Pancreas (tissue), 10 donors: ENCODE data around the gene ATP5F1E. TPM values are rescaled to one million over a fixed set of nuclear protein-coding genes. Genes with fewer than 3 reads are reported as not detected.

ENCODE experiments used
- ATAC-seq, 4 donors: fragments of 200-7000 bp; cut with Tn5 transposase; one replicate each; pipeline versions ENCODE4 v1.8.0 to v1.9.1; 2020; ENCODE audit warnings: mild to moderate bottlenecking in 4 of 4, moderate library complexity in 4 of 4
- DNase-seq, 6 donors: peaks; one replicate each; pipeline ENCODE4 v3.0.0-alpha.2; 2020
- FAIRE-seq: peaks from 2 replicates; lab custom pipeline; 2012; peaks lifted over from hg19 to GRCh38; lab: Jason Lieb, UNC
- H3K27ac ChIP-seq, 4 donors: fragments of 200-600 bp; sonication (generic); 1 replicate in 3 of 4; 2 replicates in 1 of 4; pipeline versions ENCODE4 v1.5.0 to v1.8.0; 2020
- H3K27me3 ChIP-seq, 4 donors: fragments of 200-600 bp; one replicate each; pipeline ENCODE4 v1.8.0; 2021
- H3K36me3 ChIP-seq, 3 donors: fragments of 200-600 bp; sonication (generic) in 1 of 3; one replicate each; pipeline versions ENCODE4 v1.5.0 to v1.8.0; 2020 to 2021
- H3K4me1 ChIP-seq, 3 donors: fragments of 200-600 bp; one replicate each; pipeline ENCODE4 v1.8.0; 2021
- H3K4me3 ChIP-seq, 4 donors: fragments of 200-600 bp; sonication (generic) in 2 of 4; one replicate each; pipeline versions ENCODE4 v1.5.0 to v1.8.0; 2020 to 2021
- H3K9me3 ChIP-seq, 4 donors: fragments of 200-600 bp; one replicate each; pipeline ENCODE4 v1.8.0; 2021
- WGBS, 2 donors: extraction: QIAGEN DNeasy Blood & Tissue Kit; methylation state at CpG; one replicate each; pipeline ENCODE4 v1.1.7; 2013; 5-methylcytosine and 5-hydroxymethylcytosine counted together
- intact Hi-C, 3 donors: fragments of 100-400 bp; cut with DNase I; formaldehyde crosslinking; loops; one replicate each; pipeline versions ENCODE4 v1.11.1 to v1.14.2; 2022
- polyA plus RNA-seq, 2 donors: library from polyadenylated mRNA; stranded (reverse); fragments of 200-250 nt; gene quantifications; one replicate each; pipeline ENCODE4 v1.2.3, GENCODE V29; 2013
- total RNA-seq, 6 donors: library from RNA; stranded (reverse); fragmentation: NEBNext Ultra II Directional in 4 of 6; extraction: Animal tissue kit (Norgen Biotek cat#: 25700) in 4 of 6; gene quantifications; one replicate each; pipeline versions ENCODE4 v1.2.1 to v1.2.4, GENCODE V29; 2021 to 2023
- TF ChIP-seq, protein P1 (sequence below), 4 donors: fragments of 200-600 bp; sonication (generic) in 3 of 4; IDR thresholded peaks; one replicate each; pipeline versions ENCODE4 v1.5.0 to v1.8.0; 2021; ENCODE audit warnings: antibody characterized with exemption in 4 of 4
- donor health status: healthy with polysubstance abuse.
- donor health status: DM: no; HTN: no; CAD: no; lungs with moderate emphysema.
- donor health status: DM: no; HTN: no; CAD: no.
- donor health status: control.
- donor health status: control.
- donor health status: Bipolar disorder and iron deficiency.
- donor health status: DM: yes; HTN: yes; CAD: no.
- donor health status: DM: no; HTN: no; CAD: no.
- donor health status: DM: no; HTN: no; CAD: no.
- donor health status: DM: yes; HTN: yes; CAD: no.

Gene ATP5F1E
- total and polyA plus RNA-seq, 8 donors: 11.2 to 38.0 (median 23.8) TPM

DNA sequence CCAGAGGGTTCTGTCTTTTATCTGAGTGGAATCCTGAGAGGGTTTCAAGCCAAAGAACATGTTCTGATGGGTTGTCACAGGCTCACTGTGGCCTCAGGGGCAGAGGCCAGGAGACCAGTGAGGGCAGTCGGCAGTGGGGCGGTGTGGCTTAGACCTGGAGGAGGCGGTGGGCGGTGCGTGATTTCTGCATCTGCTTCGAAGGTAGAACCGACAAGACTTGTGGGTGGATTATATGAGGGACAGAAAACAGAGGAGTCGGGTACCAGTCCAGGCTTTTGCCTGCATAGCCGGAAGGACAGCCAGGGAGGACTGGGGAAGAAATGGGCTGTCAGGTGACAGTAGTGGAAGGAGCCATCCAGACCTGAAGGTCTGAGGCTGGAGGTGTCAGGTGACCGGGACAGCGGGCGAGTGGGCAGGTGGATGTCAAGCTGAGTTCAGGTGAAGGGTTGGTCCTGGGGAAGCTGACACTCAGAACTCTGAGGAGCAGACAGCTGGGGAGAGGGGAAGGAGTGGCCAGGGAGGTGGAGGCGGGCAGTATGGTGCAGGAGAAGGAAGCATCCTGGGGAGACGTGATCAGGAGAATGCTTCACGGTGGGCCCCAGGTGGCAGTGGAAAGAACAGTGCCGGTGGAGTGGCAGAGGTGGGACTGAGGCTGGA is 28.2 kb downstream of the ATP5F1E start:
- Histone ChIP-seq H3K4me3 (peak overlapping the region in 1 of 4 donors; percentile 7), H3K36me3 (peaks cover 0 to 5% (median 0%) of the 10 kb centered on the region in 3 donors), H3K27ac (peak overlapping the region in 1 of 4 donors; percentile 84), H3K27me3 (no peaks in the 10 kb centered on the region), H3K4me1 (peaks cover 5 to 12% (median 11%) of the 10 kb centered on the region in 3 donors), H3K9me3 (no peaks in the 10 kb centered on the region)
- intact Hi-C loops: no loop called here
- DNase-seq: peak in 1 of 6 donors; percentile 53
- 82 to 83% methylated on average over 16 of the region's 16 CpGs for WGBS, 2 donors
- TF ChIP-seq, protein P1, sequence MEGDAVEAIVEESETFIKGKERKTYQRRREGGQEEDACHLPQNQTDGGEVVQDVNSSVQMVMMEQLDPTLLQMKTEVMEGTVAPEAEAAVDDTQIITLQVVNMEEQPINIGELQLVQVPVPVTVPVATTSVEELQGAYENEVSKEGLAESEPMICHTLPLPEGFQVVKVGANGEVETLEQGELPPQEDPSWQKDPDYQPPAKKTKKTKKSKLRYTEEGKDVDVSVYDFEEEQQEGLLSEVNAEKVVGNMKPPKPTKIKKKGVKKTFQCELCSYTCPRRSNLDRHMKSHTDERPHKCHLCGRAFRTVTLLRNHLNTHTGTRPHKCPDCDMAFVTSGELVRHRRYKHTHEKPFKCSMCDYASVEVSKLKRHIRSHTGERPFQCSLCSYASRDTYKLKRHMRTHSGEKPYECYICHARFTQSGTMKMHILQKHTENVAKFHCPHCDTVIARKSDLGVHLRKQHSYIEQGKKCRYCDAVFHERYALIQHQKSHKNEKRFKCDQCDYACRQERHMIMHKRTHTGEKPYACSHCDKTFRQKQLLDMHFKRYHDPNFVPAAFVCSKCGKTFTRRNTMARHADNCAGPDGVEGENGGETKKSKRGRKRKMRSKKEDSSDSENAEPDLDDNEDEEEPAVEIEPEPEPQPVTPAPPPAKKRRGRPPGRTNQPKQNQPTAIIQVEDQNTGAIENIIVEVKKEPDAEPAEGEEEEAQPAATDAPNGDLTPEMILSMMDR (IDR thresholded peaks at IDR 0.05): no peak
- ATAC-seq: no peak
- FAIRE-seq: no peak

DNA sequence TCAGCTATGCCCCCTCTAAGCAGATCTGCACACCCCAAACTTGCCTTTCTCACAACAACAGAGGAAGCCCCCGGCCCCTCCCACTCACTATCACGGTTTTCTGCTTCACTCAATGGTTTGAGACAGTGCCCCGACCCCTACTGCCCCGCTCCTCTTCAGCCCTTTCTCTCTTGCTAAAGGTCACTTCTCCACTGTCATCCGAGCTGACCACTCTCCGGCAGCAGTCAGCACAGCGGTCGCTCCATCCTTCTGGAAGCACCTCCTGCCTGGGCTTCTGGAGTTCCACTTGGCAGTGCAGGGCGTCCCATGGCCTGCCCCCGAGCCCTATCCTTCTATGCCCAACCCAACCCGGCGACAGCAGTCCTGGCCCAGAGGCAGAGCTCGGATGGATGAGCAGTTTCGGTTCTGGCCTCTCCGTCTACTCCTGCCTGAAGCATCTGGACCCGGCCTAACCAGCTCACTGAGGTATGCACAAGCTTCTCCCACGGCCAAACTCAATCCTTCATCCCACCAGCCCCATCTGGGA is 29.2 kb downstream of the ATP5F1E start:
- peaks cover 5 to 12% (median 11%) of the 10 kb centered on the region in 3 donors for H3K4me1 ChIP-seq
- no peaks in the 10 kb centered on the region for H3K9me3 ChIP-seq
- no peak for FAIRE-seq
- H3K4me3 ChIP-seq: no peak overlapping the region
- H3K36me3 ChIP-seq: peaks cover 0 to 8% (median 0%) of the 10 kb centered on the region in 3 donors
- intact Hi-C loops: no loop called here
- H3K27ac ChIP-seq: no peak overlapping the region
- DNase-seq: peak in 1 of 6 donors; percentile 50
- ATAC-seq: no peak
- 88 to 93% methylated on average over 17 of the region's 17 CpGs for WGBS, 2 donors
- no peaks in the 10 kb centered on the region for H3K27me3 ChIP-seq
- TF ChIP-seq, protein P1 (IDR thresholded peaks at IDR 0.05): no peak

DNA sequence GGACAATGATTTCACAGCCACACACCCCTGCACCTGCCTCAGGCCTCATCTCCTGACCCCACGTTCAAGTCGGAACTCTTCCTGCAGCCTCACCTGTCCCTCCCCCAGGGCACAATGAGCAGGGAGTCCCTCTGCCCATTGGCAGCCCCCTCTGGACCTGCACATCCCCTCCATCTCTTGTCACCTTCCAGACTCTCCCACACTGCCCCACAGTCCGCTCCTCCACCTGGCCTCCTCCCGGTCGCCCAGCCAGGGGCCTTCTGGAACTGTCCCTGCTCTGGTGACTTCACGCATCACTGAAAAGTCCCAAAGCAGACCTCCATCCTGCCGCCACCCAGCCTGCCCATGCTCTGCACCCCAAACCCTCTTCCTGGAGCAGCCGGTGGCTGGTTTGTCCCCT is 29.7 kb downstream of the ATP5F1E start:
- FAIRE-seq (no peak), DNase-seq (peak in 1 of 6 donors; percentile 36), ATAC-seq (no peak)
- Histone ChIP-seq H3K36me3 (peaks cover 0 to 13% (median 0%) of the 10 kb centered on the region in 3 donors), H3K9me3 (no peaks in the 10 kb centered on the region), H3K27ac (no peak overlapping the region), H3K4me3 (no peak overlapping the region), H3K27me3 (no peaks in the 10 kb centered on the region), H3K4me1 (peaks cover 5 to 12% (median 11%) of the 10 kb centered on the region in 3 donors)
- 82 to 94% methylated on average over 7 to 8 of the region's 8 CpGs for WGBS, 2 donors
- TF ChIP-seq, protein P1 (IDR thresholded peaks at IDR 0.05): no peak
- intact Hi-C loops: no loop called here

DNA sequence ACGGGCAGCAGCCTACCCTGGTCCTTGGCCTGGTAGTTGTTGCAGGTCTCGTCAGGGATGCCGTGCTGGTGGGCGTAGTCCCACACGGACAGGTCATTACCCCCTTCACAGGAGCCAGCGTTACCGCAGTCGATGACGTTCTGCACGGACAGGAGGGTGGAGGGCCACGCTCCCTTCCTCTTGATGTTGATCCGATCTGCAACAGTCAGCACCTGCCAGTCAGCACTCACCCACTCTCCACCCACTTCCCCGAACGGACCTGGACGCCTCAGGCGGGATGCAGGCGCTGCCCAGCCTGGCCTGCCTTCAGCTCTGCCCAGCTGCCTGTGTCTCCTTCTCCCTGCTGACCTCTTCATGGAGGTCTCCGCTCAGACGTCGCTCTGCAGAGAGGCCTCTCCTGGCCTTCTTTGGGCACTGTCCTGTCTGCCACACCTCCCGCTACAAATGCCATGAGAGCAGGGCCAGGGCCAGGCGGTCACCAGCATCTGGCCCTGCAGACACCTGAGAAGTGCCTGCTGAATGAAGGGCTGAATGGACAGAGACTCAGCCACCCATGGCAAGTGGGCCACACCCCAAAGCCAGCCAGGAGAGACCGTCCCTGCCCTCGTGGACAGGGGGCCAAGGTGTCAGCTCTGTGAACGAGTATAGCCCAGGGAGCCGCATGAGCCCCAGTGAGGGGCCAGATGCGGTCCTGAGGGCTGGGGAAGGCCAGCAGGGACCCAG is 30.5 kb downstream of the ATP5F1E start:
- Histone ChIP-seq H3K9me3 (no peaks in the 10 kb centered on the region), H3K27ac (no peak overlapping the region), H3K36me3 (peaks cover 0 to 20% (median 0%) of the 10 kb centered on the region in 3 donors), H3K27me3 (no peaks in the 10 kb centered on the region), H3K4me1 (peaks cover 5 to 12% (median 11%) of the 10 kb centered on the region in 3 donors), H3K4me3 (no peak overlapping the region)
- 93 to 95% methylated on average over 27 of the region's 27 CpGs for WGBS, 2 donors
- intact Hi-C loops: no loop called here
- ATAC-seq (no peak), DNase-seq (peak in 1 of 6 donors; percentile 32), FAIRE-seq (no peak)
- TF ChIP-seq, protein P1 (IDR thresholded peaks at IDR 0.05): no peak
